SU-DHL-6 (cell line): ENCODE results near the gene ITGA11.

Experiments
- H2AFZ ChIP-seq: fragments of 200-600 bp; sonication (generic); 2 replicates; pipeline ENCODE4 v1.6.1; 2014; ENCODE audit warnings: low read depth, mild to moderate bottlenecking, moderate library complexity, mixed read lengths, antibody characterized with exemption, low read length; ENCODE audit not compliant: severe bottlenecking
- H3F3A ChIP-seq: fragments of 200-600 bp; shearing (Covaris generic); 2 replicates; pipeline ENCODE4 v1.6.0; 2016; ENCODE audit warnings: antibody characterized with exemption, mild to moderate bottlenecking; ENCODE audit not compliant: insufficient read depth
- H3K27ac ChIP-seq: fragments of 200-600 bp; sonication (generic); 2 replicates; pipeline ENCODE4 v1.5.1; 2016; ENCODE audit warnings: low read depth, mild to moderate bottlenecking, low read length, moderate library complexity, mixed read lengths
- H3K27me3 ChIP-seq: fragments of 200-600 bp; sonication (generic), shearing (Covaris generic); 2 replicates; pipeline ENCODE4 v1.6.0; 2014; ENCODE audit warnings: mild to moderate bottlenecking, low read length
- H3K36me3 ChIP-seq: fragments of 200-600 bp; sonication (generic); 2 replicates; pipeline ENCODE4 v1.6.1; 2014; ENCODE audit warnings: mild to moderate bottlenecking, low read length, mixed read lengths
- H3K4me2 ChIP-seq: fragments of 300-600, 200-600 bp; shearing (Covaris generic), sonication (generic); 2 replicates; pipeline ENCODE4 v1.6.0; 2014; ENCODE audit warnings: low read length, low read depth, mild to moderate bottlenecking; ENCODE audit not compliant: poor library complexity, severe bottlenecking
- H3K4me3 ChIP-seq: fragments of 200-600 bp; sonication (generic); 2 replicates; pipeline ENCODE4 v1.5.1; 2014; ENCODE audit warnings: antibody characterized with exemption, low read length, mild to moderate bottlenecking, mixed read lengths; ENCODE audit not compliant: insufficient read depth, poor library complexity, severe bottlenecking
- H3K79me2 ChIP-seq: fragments of 200-600 bp; sonication (generic); 2 replicates; pipeline ENCODE4 v1.6.1; 2014; ENCODE audit warnings: mild to moderate bottlenecking, low read length, moderate library complexity; ENCODE audit not compliant: insufficient read depth
- H3K9ac ChIP-seq: fragments of 200-600 bp; sonication (generic); 2 replicates; pipeline ENCODE4 v1.7.0; 2014; ENCODE audit warnings: mild to moderate bottlenecking, low read length
- H3K9me2 ChIP-seq: fragments of 200-600 bp; sonication (generic); replicated peaks from 2 replicates; pipeline ENCODE4 v1.6.1; 2014; ENCODE audit warnings: low read length; ENCODE audit not compliant: insufficient read depth
- H3K9me3 ChIP-seq: fragments of 200-600 bp; sonication (generic); 2 replicates; pipeline ENCODE4 v1.6.1; 2014; ENCODE audit warnings: low read length, mixed read lengths; ENCODE audit not compliant: insufficient read depth
- H4K20me1 ChIP-seq: fragments of 200-600 bp; sonication (generic); 2 replicates; pipeline ENCODE4 v1.6.1; 2014; ENCODE audit warnings: low read depth, mild to moderate bottlenecking, antibody characterized with exemption, low read length, moderate library complexity, mixed read lengths
- CTCF ChIP-seq: fragments of 200-600 bp; sonication (generic); IDR thresholded peaks from one replicate; pipeline ENCODE4 v1.5.1; 2017; ENCODE audit warnings: antibody characterized with exemption, mild to moderate bottlenecking, low read length, moderate library complexity; ENCODE audit not compliant: insufficient read depth, poor library complexity, severe bottlenecking
- EZH2phosphoT487 ChIP-seq: fragments of 200-600 bp; sonication (generic), shearing (Covaris generic); conservative IDR thresholded peaks from 2 replicates; pipeline ENCODE4 v1.6.1; 2018; ENCODE audit warnings: mild to moderate bottlenecking, antibody characterized with exemption, low read length, moderate library complexity, mixed read lengths

The ITGA11 gene

GRCh38 chr15:68469162-68470048 is 37.4 kb upstream of the ITGA11 start:
- Histone ChIP-seq H3K4me2 (no peak overlapping the region), H2AFZ (no peak overlapping the region), H3K9me3 (no peaks in the 10 kb centered on the region), H3K9me2 (no peaks in the 10 kb centered on the region), H3K36me3 (no peaks in the 10 kb centered on the region), H3K9ac (no peak overlapping the region), H4K20me1 (no peaks in the 10 kb centered on the region), H3F3A (no peaks in the 10 kb centered on the region), H3K4me3 (no peak overlapping the region), H3K27me3 (no peaks in the 10 kb centered on the region), H3K27ac (no peak overlapping the region), H3K79me2 (no peaks in the 10 kb centered on the region)
- TF ChIP-seq CTCF (no peak), EZH2phosphoT487 (no peak)

- TF ChIP-seq CTCF (no peak), EZH2phosphoT487 (no peak)
- Histone ChIP-seq H3F3A (no peaks in the 10 kb centered on the region), H3K27me3 (no peaks in the 10 kb centered on the region), H3K4me3 (no peak overlapping the region), H2AFZ (no peak overlapping the region), H3K4me2 (no peak overlapping the region), H3K36me3 (no peaks in the 10 kb centered on the region), H3K9ac (no peak overlapping the region), H3K27ac (no peak overlapping the region), H4K20me1 (no peaks in the 10 kb centered on the region), H3K9me2 (no peaks in the 10 kb centered on the region), H3K79me2 (no peaks in the 10 kb centered on the region), H3K9me3 (no peaks in the 10 kb centered on the region)
Measured at GRCh38 chr15:68466876-68467275, 34.9 kb upstream of the ITGA11 start.

GRCh38 chr15:68465861-68466560 is 34.0 kb upstream of the ITGA11 start:
- H3K36me3 ChIP-seq, result no peaks in the 10 kb centered on the region
- no peak overlapping the region for H3K9ac ChIP-seq
- H3K27ac ChIP-seq, result no peak overlapping the region
- no peak overlapping the region for H3K4me2 ChIP-seq
- H4K20me1 ChIP-seq, result no peaks in the 10 kb centered on the region
- no peak overlapping the region for H3K4me3 ChIP-seq
- no peaks in the 10 kb centered on the region for H3K79me2 ChIP-seq
- H3K9me3 ChIP-seq, result no peaks in the 10 kb centered on the region
- H3F3A ChIP-seq, result no peaks in the 10 kb centered on the region
- no peak for TF ChIP-seq CTCF
- no peak for TF ChIP-seq EZH2phosphoT487
- no peak overlapping the region for H2AFZ ChIP-seq
- H3K27me3 ChIP-seq, result no peaks in the 10 kb centered on the region
- H3K9me2 ChIP-seq, result no peaks in the 10 kb centered on the region
